Measurements from ENCODE around the gene PPM1L.

Gene PPM1L

GRCh38 chr3:160820430-160820829 lies 64.4 kb downstream of the PPM1L start:
- Histone ChIP-seq H4K20me1 (ENCODE audit: insufficient read depth, low read length) (no peaks in the 10 kb centered on the region), H3K9me3 (ENCODE audit: insufficient read depth, low read length, severe bottlenecking) (no peaks in the 10 kb centered on the region), H3K4me2 (ENCODE audit: insufficient read depth, low read length) (no peak overlapping the region), H3K9ac (ENCODE audit: low read depth, low read length) (no peak overlapping the region), H3K36me3 (ENCODE audit: insufficient read depth, low read length) (no peaks in the 10 kb centered on the region), H3K4me3 (ENCODE audit: low read depth in 1 of 2, low read length in 2 of 2) (no peak overlapping the region), H2AFZ (ENCODE audit: low read depth, low read length) (no peak overlapping the region), H3K27ac (ENCODE audit: low read length) (no peak overlapping the region), H3K79me2 (ENCODE audit: insufficient read depth, low read length) (no peaks in the 10 kb centered on the region), H3K27me3 (ENCODE audit: insufficient read depth, low read length, poor library complexity) (no peaks in the 10 kb centered on the region), H3K4me1 (ENCODE audit: insufficient read depth, low read length) (no peaks in the 10 kb centered on the region)
- no peak for DNase-seq
- TF ChIP-seq EZH2 (IDR thresholded peaks at IDR 0.05; ENCODE audit: borderline replicate concordance, low read depth, low read length, severe bottlenecking) (no peak), CTCF (IDR thresholded peaks at IDR 0.05; ENCODE audit: borderline replicate concordance, extremely low read depth, low read length, poor library complexity, severe bottlenecking) (no peak)
- no peak for ATAC-seq (ENCODE audit: insufficient read depth, low read depth)

GRCh38 chr3:160822936-160823335 lies 66.9 kb downstream of the PPM1L start:
- ATAC-seq (ENCODE audit: insufficient read depth, low read depth) (no peak), DNase-seq (no peak)
- no peaks in the 10 kb centered on the region for H3K79me2 ChIP-seq (ENCODE audit: insufficient read depth, low read length)
- no peak overlapping the region for H3K4me2 ChIP-seq (ENCODE audit: insufficient read depth, low read length)
- H3K9ac ChIP-seq (ENCODE audit: low read depth, low read length), result no peak overlapping the region
- no peaks in the 10 kb centered on the region for H4K20me1 ChIP-seq (ENCODE audit: insufficient read depth, low read length)
- H3K9me3 ChIP-seq (ENCODE audit: insufficient read depth, low read length, severe bottlenecking), result no peaks in the 10 kb centered on the region
- H3K4me1 ChIP-seq (ENCODE audit: insufficient read depth, low read length), result no peaks in the 10 kb centered on the region
- no peak overlapping the region for H3K27ac ChIP-seq (ENCODE audit: low read length)
- H3K27me3 ChIP-seq (ENCODE audit: insufficient read depth, low read length, poor library complexity), result no peaks in the 10 kb centered on the region
- no peak overlapping the region for H2AFZ ChIP-seq (ENCODE audit: low read depth, low read length)
- TF ChIP-seq EZH2 (IDR thresholded peaks at IDR 0.05; ENCODE audit: borderline replicate concordance, low read depth, low read length, severe bottlenecking) (no peak), CTCF (IDR thresholded peaks at IDR 0.05; ENCODE audit: borderline replicate concordance, extremely low read depth, low read length, poor library complexity, severe bottlenecking) (no peak)
- no peak overlapping the region for H3K4me3 ChIP-seq (ENCODE audit: low read depth in 1 of 2, low read length in 2 of 2)
- no peaks in the 10 kb centered on the region for H3K36me3 ChIP-seq (ENCODE audit: insufficient read depth, low read length)

- DNase-seq (no peak), ATAC-seq (ENCODE audit: insufficient read depth, low read depth) (no peak)
- Histone ChIP-seq H3K4me3 (ENCODE audit: low read depth in 1 of 2, low read length in 2 of 2) (no peak overlapping the region), H3K4me1 (ENCODE audit: insufficient read depth, low read length) (no peaks in the 10 kb centered on the region), H3K4me2 (ENCODE audit: insufficient read depth, low read length) (no peak overlapping the region), H3K27ac (ENCODE audit: low read length) (no peak overlapping the region), H4K20me1 (ENCODE audit: insufficient read depth, low read length) (0 out of 2 replicates have a peak, but pooled peaks cover 7% of the 10 kb centered on the region), H3K79me2 (ENCODE audit: insufficient read depth, low read length) (no peaks in the 10 kb centered on the region), H3K27me3 (ENCODE audit: insufficient read depth, low read length, poor library complexity) (no peaks in the 10 kb centered on the region), H3K36me3 (ENCODE audit: insufficient read depth, low read length) (no peaks in the 10 kb centered on the region), H3K9me3 (ENCODE audit: insufficient read depth, low read length, severe bottlenecking) (no peaks in the 10 kb centered on the region), H3K9ac (ENCODE audit: low read depth, low read length) (no peak overlapping the region), H2AFZ (ENCODE audit: low read depth, low read length) (no peak overlapping the region)
- no peak for TF ChIP-seq CTCF (IDR thresholded peaks at IDR 0.05; ENCODE audit: borderline replicate concordance, extremely low read depth, low read length, poor library complexity, severe bottlenecking)
- TF ChIP-seq EZH2 (IDR thresholded peaks at IDR 0.05; ENCODE audit: borderline replicate concordance, low read depth, low read length, severe bottlenecking), result no peak
Measured at GRCh38 chr3:160825311-160825800, 69.3 kb downstream of the PPM1L start.

GRCh38 chr3:160826408-160826807 lies 70.4 kb downstream of the PPM1L start:
- H3K79me2 ChIP-seq (ENCODE audit: insufficient read depth, low read length), result no peaks in the 10 kb centered on the region
- TF ChIP-seq CTCF (IDR thresholded peaks at IDR 0.05; ENCODE audit: borderline replicate concordance, extremely low read depth, low read length, poor library complexity, severe bottlenecking) (no peak), EZH2 (IDR thresholded peaks at IDR 0.05; ENCODE audit: borderline replicate concordance, low read depth, low read length, severe bottlenecking) (no peak)
- H4K20me1 ChIP-seq (ENCODE audit: insufficient read depth, low read length), result 0 out of 2 replicates have a peak, but pooled peaks cover 7% of the 10 kb centered on the region
- H3K36me3 ChIP-seq (ENCODE audit: insufficient read depth, low read length), result no peaks in the 10 kb centered on the region
- no peak overlapping the region for H3K4me3 ChIP-seq (ENCODE audit: low read depth in 1 of 2, low read length in 2 of 2)
- DNase-seq, result no peak
- no peak overlapping the region for H3K9ac ChIP-seq (ENCODE audit: low read depth, low read length)
- H2AFZ ChIP-seq (ENCODE audit: low read depth, low read length), result no peak overlapping the region
- H3K27me3 ChIP-seq (ENCODE audit: insufficient read depth, low read length, poor library complexity), result no peaks in the 10 kb centered on the region
- no peak overlapping the region for H3K4me2 ChIP-seq (ENCODE audit: insufficient read depth, low read length)
- no peaks in the 10 kb centered on the region for H3K9me3 ChIP-seq (ENCODE audit: insufficient read depth, low read length, severe bottlenecking)
- H3K4me1 ChIP-seq (ENCODE audit: insufficient read depth, low read length), result no peaks in the 10 kb centered on the region
- no peak overlapping the region for H3K27ac ChIP-seq (ENCODE audit: low read length)
- ATAC-seq (ENCODE audit: insufficient read depth, low read depth), result no peak
